ENCODE measurements around the gene NOP10. TPM values are rescaled to one million over a fixed set of nuclear protein-coding genes. Genes with fewer than 3 reads are reported as not detected.
"Not testable (repeated sequence)": the region's sequence is repeated elsewhere in the genome, so short reads cannot be mapped to it uniquely, and the experiment has no call there.

Gene NOP10
- total and polyA plus RNA-seq, 3 donors from 2014 or later, result 75.5 to 86.2 (median 79.8) TPM

GRCh38 chr15:34347951-34348638 is 5.2 kb upstream of the NOP10 start:
- Histone ChIP-seq H3K4me3 (no peak overlapping the region), H3K4me1 (no peaks in the 10 kb centered on the region), H3K36me3 (ENCODE audit: low read depth, missing control alignments) (no peaks in the 10 kb centered on the region), H3K27me3 (no peaks in the 10 kb centered on the region), H3K9me3 (no peaks in the 10 kb centered on the region), H3K27ac (no peak overlapping the region)
- TF ChIP-seq POLR2A (IDR thresholded peaks at IDR 0.05) (no peak), CTCF (IDR thresholded peaks at IDR 0.05) (no peak)
- DNase-seq, result no peak
- WGBS, 2 donors, result 81 to 86% methylated on average over 13 of the region's 13 CpGs
- intact Hi-C loops (cut with DNase I; ENCODE audit: low total_unique reads), result no loop called here

- DNase-seq; H3K36me3 ChIP-seq (ENCODE audit: low read depth, missing control alignments); intact Hi-C loops (cut with DNase I; ENCODE audit: low total_unique reads); H3K27me3 ChIP-seq; H3K4me1 ChIP-seq; H3K9me3 ChIP-seq: not testable (repeated sequence)
- peak overlapping the region; percentile 86 to 94 for H3K27ac ChIP-seq
- WGBS, 2 donors, result 25 to 37% methylated on average over 26 of the region's 26 CpGs
- H3K4me3 ChIP-seq, result peak overlapping the region; percentile 88 to 90
Measured at GRCh38 chr15:34342213-34342736, 661 bp downstream of the NOP10 start.

GRCh38 chr15:34341381-34342212 is 1.3 kb downstream of the NOP10 start:
- intact Hi-C loops (cut with DNase I; ENCODE audit: low total_unique reads), result no loop called here
- Histone ChIP-seq H3K4me3 (peak overlapping the region; percentile 88 to 90), H3K4me1 (peaks cover 3% of the 10 kb centered on the region), H3K27ac (peak overlapping the region in 1 of 2 donors; percentile 94), H3K9me3 (no peaks in the 10 kb centered on the region), H3K27me3 (no peaks in the 10 kb centered on the region), H3K36me3 (ENCODE audit: low read depth, missing control alignments) (no peaks in the 10 kb centered on the region)
- no peak for DNase-seq
- whole genome bisulfite sequencing, 2 donors, result 67 to 87% methylated on average over 15 of the region's 15 CpGs
- TF ChIP-seq CTCF (IDR thresholded peaks at IDR 0.05) (no peak), POLR2A (IDR thresholded peaks at IDR 0.05) (no peak)

DNA sequence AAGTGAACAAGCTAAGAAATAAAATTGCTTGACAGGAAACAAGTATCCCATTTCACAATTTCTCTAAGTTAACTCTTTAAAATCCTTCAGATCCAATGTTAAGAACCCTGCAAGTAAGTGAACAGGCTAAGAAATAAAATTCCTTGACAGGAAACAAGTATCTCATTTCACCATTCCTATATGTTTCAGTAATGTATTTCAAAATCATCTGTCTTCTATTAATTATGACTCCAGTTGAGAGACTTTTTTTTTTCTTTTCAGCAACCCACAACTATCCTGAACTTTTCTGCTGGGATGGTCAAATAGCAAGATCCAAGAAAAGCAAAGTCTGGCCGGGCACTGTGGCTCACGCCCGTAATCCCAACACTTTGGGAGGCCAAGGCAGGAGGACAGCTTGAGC is 3.0 kb downstream of the NOP10 start:
- no peaks in the 10 kb centered on the region for H3K27me3 ChIP-seq
- TF ChIP-seq CTCF (IDR thresholded peaks at IDR 0.05) (no peak), POLR2A (IDR thresholded peaks at IDR 0.05) (no peak)
- 98% methylated on average over 3 of the region's 3 CpGs for WGBS, 2 donors
- no peaks in the 10 kb centered on the region for H3K36me3 ChIP-seq (ENCODE audit: low read depth, missing control alignments)
- intact Hi-C loops (cut with DNase I; ENCODE audit: low total_unique reads), result no loop called here
- no peak for DNase-seq
- peaks cover 3% of the 10 kb centered on the region for H3K4me1 ChIP-seq
- no peak overlapping the region for H3K27ac ChIP-seq
- no peak overlapping the region for H3K4me3 ChIP-seq
- H3K9me3 ChIP-seq, result no peaks in the 10 kb centered on the region

DNA sequence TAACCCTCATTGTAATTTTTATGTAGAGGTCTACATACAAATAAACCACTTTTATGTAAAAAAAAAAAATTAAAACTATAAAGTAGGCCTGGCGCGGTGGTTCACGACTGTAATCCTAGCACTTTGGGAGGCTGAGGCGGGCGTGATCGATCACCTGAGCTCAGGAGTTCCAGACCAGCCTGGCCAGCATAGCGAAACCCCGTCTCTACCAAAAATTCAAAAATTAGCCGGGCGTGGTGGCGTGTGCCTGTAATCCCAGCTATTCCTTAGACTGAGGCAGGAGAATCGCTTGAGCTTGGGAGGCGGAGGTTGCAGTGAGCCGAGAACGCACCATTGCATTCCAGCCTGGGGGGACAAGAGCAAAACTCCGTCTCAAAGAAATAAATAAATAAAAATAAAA is 4.6 kb downstream of the NOP10 start:
- DNase-seq, result no peak
- intact Hi-C loops (cut with DNase I; ENCODE audit: low total_unique reads), result no loop called here
- H3K4me1 ChIP-seq, result peaks cover 3% of the 10 kb centered on the region
- WGBS, 2 donors, result 40 to 64% methylated on average over 16 of the region's 16 CpGs
- peak overlapping the region; percentile 79 to 92 for H3K27ac ChIP-seq
- no peaks in the 10 kb centered on the region for H3K27me3 ChIP-seq
- TF ChIP-seq POLR2A (IDR thresholded peaks at IDR 0.05) (no peak), CTCF (IDR thresholded peaks at IDR 0.05) (no peak)
- no peaks in the 10 kb centered on the region for H3K36me3 ChIP-seq (ENCODE audit: low read depth, missing control alignments)
- H3K9me3 ChIP-seq, result no peaks in the 10 kb centered on the region
- peak overlapping the region; percentile 88 to 91 for H3K4me3 ChIP-seq

Data from testis (tissue), 3 donors.